GM12878 (cell line): ENCODE results near the gene ASPG. TPM values are rescaled to one million over a fixed set of nuclear protein-coding genes. Genes with fewer than 3 reads are reported as not detected.

Experiments
- ATAC-seq: fragments of 200-7000 bp; cut with Tn5 transposase; 3 replicates; pipeline ENCODE4 v1.9.1; 2020; ENCODE audit warnings: mild to moderate bottlenecking, moderate library complexity
- BruUV-seq: library from RNA; stranded (reverse); fragments of 400-500 nt; replicated peaks from 2 replicates; lab custom pipeline; 2021; lab: Mats Ljungman, UMichigan
- CTCF ChIA-PET: fragments of 300-600 bp; sonication (Branson Sonifier 250); formaldehyde crosslinking; extraction: SDS; loops from one replicate; lab custom pipeline; 2021; ENCODE audit warnings: inconsistent platforms; lab: Yijun Ruan, JAX
- POLR2A ChIA-PET: fragments of 350-600 bp; formaldehyde crosslinking; extraction: SDS; loops from one replicate; lab custom pipeline; 2021; ENCODE audit warnings: inconsistent platforms; lab: Charles Lee
- RAD21 ChIA-PET: fragments of 300-600 bp; sonication (Branson Sonifier 250); formaldehyde crosslinking; loops from one replicate; lab custom pipeline; 2023; ENCODE audit warnings: antibody characterized with exemption; ENCODE audit not compliant: unreplicated experiment; lab: Charles Lee
- SMC1A ChIA-PET: fragments of 300-600 bp; sonication (Branson Sonifier 250); formaldehyde crosslinking; loops from one replicate; lab custom pipeline; 2023; ENCODE audit not compliant: unreplicated experiment, uncharacterized antibody; lab: Charles Lee
- DNase-seq: peaks from one replicate; pipeline ENCODE4 v3.0.0-alpha.2; 2011; ENCODE audit warnings: low read depth, low spot score
- FAIRE-seq: peaks from 3 replicates; lab custom pipeline; 2011; peaks lifted over from hg19 to GRCh38; lab: Jason Lieb, UNC
- H2AFZ ChIP-seq: 2 replicates; pipeline ENCODE4 v1.6.0; 2011; ENCODE audit warnings: low read depth, low read length, control low read depth; ENCODE audit not compliant: control insufficient read depth
- H3K27ac ChIP-seq: 2 replicates; pipeline ENCODE4 v1.5.1; 2011; ENCODE audit warnings: control low read depth; ENCODE audit not compliant: control insufficient read depth, insufficient read depth
- H3K27me3 ChIP-seq, 2 experiments: replicated peaks in 1 of 2; 2 replicates each; pipeline versions ENCODE4 v1.6.0 to v1.6.1; 2011; ENCODE audit warnings: low read length in 1 of 2; ENCODE audit not compliant: control insufficient read depth in 2 of 2, insufficient read depth in 2 of 2
- H3K36me3 ChIP-seq, 2 experiments: 2 replicates each; pipeline ENCODE4 v1.5.1; 2011; ENCODE audit warnings: low read length in 1 of 2; ENCODE audit not compliant: control insufficient read depth in 2 of 2, insufficient read depth in 2 of 2
- H3K4me1 ChIP-seq: 2 replicates; pipeline ENCODE4 v1.6.1; 2011; ENCODE audit warnings: mild to moderate bottlenecking, low read length, moderate library complexity, mixed read lengths; ENCODE audit not compliant: control insufficient read depth, insufficient read depth
- H3K4me2 ChIP-seq: 2 replicates; pipeline ENCODE4 v1.6.0; 2011; ENCODE audit warnings: control low read depth; ENCODE audit not compliant: control insufficient read depth, insufficient read depth
- H3K4me3 ChIP-seq: fragments of 200-600 bp; sonication (generic); 2 replicates; pipeline ENCODE4 v1.5.1; 2016
- H3K79me2 ChIP-seq: 2 replicates; pipeline ENCODE4 v1.6.0; 2011; ENCODE audit warnings: low read length; ENCODE audit not compliant: control insufficient read depth, insufficient read depth
- H3K9ac ChIP-seq: 2 replicates; pipeline ENCODE4 v1.8.0; 2011; ENCODE audit warnings: low read length, control low read depth, mixed read lengths; ENCODE audit not compliant: control insufficient read depth, insufficient read depth
- H3K9me3 ChIP-seq: replicated peaks from 3 replicates; pipeline ENCODE4 v1.5.1; 2011; ENCODE audit warnings: mild to moderate bottlenecking, low read length; ENCODE audit not compliant: control insufficient read depth, insufficient read depth
- H4K20me1 ChIP-seq: 2 replicates; pipeline ENCODE4 v1.6.0; 2011; ENCODE audit not compliant: control insufficient read depth, insufficient read depth
- ASH2L ChIP-seq: fragments of 300-600, 200-600 bp; sonication (generic); IDR thresholded peaks from 2 replicates; pipeline ENCODE4 v1.6.1; 2017; ENCODE audit warnings: low read depth, mild to moderate bottlenecking, borderline replicate concordance
- ETV6 ChIP-seq, 2 experiments: fragments of 450-650 bp in 1 of 2; IDR thresholded peaks in 1 of 2; conservative IDR thresholded peaks in 1 of 2; 2 replicates each; pipeline ENCODE4 v1.6.1; 2014; ENCODE audit warnings: antibody characterized with exemption in 1 of 2, borderline replicate concordance in 1 of 2, low read depth in 1 of 2, mild to moderate bottlenecking in 1 of 2, moderate library complexity in 1 of 2
- MLLT1 ChIP-seq: fragments of 450-650 bp; IDR thresholded peaks from 2 replicates; pipeline ENCODE4 v1.6.1; 2016; ENCODE audit warnings: mild to moderate bottlenecking
- NFYA ChIP-seq: IDR thresholded peaks from 2 replicates; pipeline ENCODE4 v1.6.1; 2011; ENCODE audit warnings: low read depth, mild to moderate bottlenecking, low read length, improper control_type of control experiment, borderline replicate concordance
- NFYB ChIP-seq: IDR thresholded peaks from 2 replicates; pipeline ENCODE4 v1.6.1; 2011; ENCODE audit warnings: low read depth, mild to moderate bottlenecking, low read length, improper control_type of control experiment, moderate library complexity; ENCODE audit not compliant: insufficient read depth
- RAD51 ChIP-seq: fragments of 450-650 bp; IDR thresholded peaks from 2 replicates; pipeline ENCODE4 v1.6.1; 2016; ENCODE audit warnings: moderate library complexity, mild to moderate bottlenecking, inconsistent platforms
- RBBP5 ChIP-seq: fragments of 200-600 bp; sonication (generic); conservative IDR thresholded peaks from 2 replicates; pipeline ENCODE4 v1.6.1; 2016
- SMAD1 ChIP-seq: fragments of 450-650 bp; IDR thresholded peaks from 2 replicates; pipeline ENCODE4 v1.6.1; 2018; ENCODE audit warnings: mild to moderate bottlenecking, low read depth; ENCODE audit not compliant: partially characterized antibody
- TBL1XR1 ChIP-seq: IDR thresholded peaks from 2 replicates; pipeline ENCODE4 v1.6.1; 2012; ENCODE audit warnings: low read depth, low read length, improper control_type of control experiment
- ZNF207 ChIP-seq: fragments of 450-650 bp; IDR thresholded peaks from 2 replicates; pipeline ENCODE4 v1.6.1; 2014; ENCODE audit warnings: antibody characterized with exemption, mild to moderate bottlenecking, borderline replicate concordance
- WGBS: methylation state at CpG from one replicate; pipeline ENCODE4 v1.1.6; 2016; ENCODE audit warnings: low lambda C conversion rate; ENCODE audit not compliant: insufficient replicate concordance, insufficient coverage; ENCODE audit errors: missing lambda C conversion rate; 5-methylcytosine and 5-hydroxymethylcytosine counted together
- in situ Hi-C: fragments of 300-500 bp; cut with MboI; formaldehyde crosslinking; loops from 9 replicates; pipeline ENCODE4 v1.14.3; 2018; ENCODE audit warnings: mixed read lengths
- intact Hi-C: fragments of 100-400 bp; cut with micrococcal nuclease; formaldehyde crosslinking; loops from one replicate; pipeline ENCODE4 v1.14.2; 2022; ENCODE audit not compliant: unreplicated experiment
- polyA plus RNA-seq, 11 experiments: library from polyadenylated mRNA; depleted of rRNA in 4 of 11; unstranded in 6 of 11; stranded (reverse) in 5 of 11; fragments of >200 nt; fragmentation: Nextera tagmentation in 4 of 11; fragmentation: Illumina TruSeq in 1 of 11; extraction: Ambion mirVana in 4 of 11; extraction: Trizol in 1 of 11; gene quantifications; 1 replicate in 1 of 11; 2 replicates in 10 of 11; pipeline versions ENCODE4 v1.2.1 to v1.2.3, GENCODE V29; 2011 to 2016; ENCODE audit warnings: inconsistent platforms in 2 of 11, missing spikeins in 2 of 11, low read depth in 1 of 11
- total RNA-seq, 4 experiments: library from RNA; depleted of rRNA in 3 of 4; stranded (reverse); fragments of >200 nt in 3 of 4; fragmentation: Illumina TruSeq in 1 of 4; extraction: Trizol in 1 of 4; gene quantifications; 2 replicates each; pipeline versions ENCODE4 v1.2.1 to v1.2.3, GENCODE V29; 2013 to 2021
- TF ChIP-seq, protein P1 (sequence below): fragments of 450-650 bp; formaldehyde crosslinking; IDR thresholded peaks from 2 replicates; pipeline ENCODE4 v1.4.0; 2020; ENCODE audit warnings: mild to moderate bottlenecking, moderate library complexity
- TF ChIP-seq, protein P2 (sequence below): IDR thresholded peaks from 2 replicates; pipeline ENCODE4 v1.6.1; 2011; ENCODE audit warnings: borderline replicate concordance, low read depth, mild to moderate bottlenecking, moderate library complexity, low read length; ENCODE audit not compliant: insufficient read depth, poor library complexity, severe bottlenecking

Gene ASPG
- total and polyA plus RNA-seq, 10 of the 15 experiments (the other 5 are each of a cell fraction or from before 2014, with no cell fraction given) = not detected

DNA sequence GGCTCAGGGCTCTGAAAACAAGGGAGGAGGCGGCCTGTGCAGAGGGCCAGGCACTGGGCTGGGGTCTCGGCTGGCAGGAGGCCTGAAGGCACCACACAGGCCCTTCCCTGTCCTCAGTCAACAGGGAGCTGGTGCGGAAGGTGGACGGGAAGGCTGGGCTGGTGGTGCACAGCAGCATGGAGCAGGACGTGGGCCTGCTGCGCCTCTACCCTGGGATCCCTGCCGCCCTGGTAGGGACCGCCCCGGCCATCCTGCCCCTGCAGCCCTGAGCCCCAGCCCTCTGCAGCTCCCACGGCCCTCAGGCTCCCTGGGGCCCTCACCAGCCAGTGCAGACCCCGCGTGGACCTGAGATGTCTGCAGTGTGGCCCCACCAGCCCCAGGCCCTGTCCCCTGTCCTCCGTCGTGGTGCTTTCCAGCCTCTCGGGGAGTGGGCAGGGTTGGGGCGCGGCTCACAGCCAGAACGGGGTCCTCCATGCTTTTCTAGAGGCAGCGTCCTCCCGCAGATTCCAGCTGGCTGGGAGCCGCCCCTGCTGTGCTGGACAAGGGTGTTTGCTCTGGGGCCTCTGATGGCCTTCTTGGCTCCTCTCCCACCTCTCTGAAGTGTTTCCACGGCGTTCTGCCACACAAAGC lies 18.1 kb downstream of the ASPG start:
- FAIRE-seq = no peak
- in situ Hi-C loops (no loop called here), intact Hi-C loops (no loop called here)
- Histone ChIP-seq H3K9ac (no peak overlapping the region), H3K4me3 (no peak overlapping the region), H3K79me2 (no peaks in the 10 kb centered on the region), H3K36me3 (no peaks in the 10 kb centered on the region), H4K20me1 (no peaks in the 10 kb centered on the region), H3K9me3 (no peaks in the 10 kb centered on the region), H3K27ac (no peak overlapping the region), H3K4me1 (no peaks in the 10 kb centered on the region), H3K27me3 (0 out of 4 replicates have a peak, but pooled peaks cover 0 to 1% of the 10 kb centered on the region in 2 experiments), H3K4me2 (no peak overlapping the region)
- no TSS peak for BruUV-seq
- ATAC-seq = no peak
- ChIA-PET POLR2A (no interaction called here), SMC1A (no interaction called here), CTCF (no interaction called here), RAD21 (no interaction called here)
- TF ChIP-seq TBL1XR1 (no peak), NFYB (no peak), RAD51 (no peak), ASH2L (no peak), ZNF207 (no peak), RBBP5 (no peak), MLLT1 (no peak), SMAD1 (no peak), ETV6 (conservative IDR thresholded peaks at IDR 0.05 in 1 of 2, IDR thresholded peaks at IDR 0.05 in 1 of 2; ENCODE audit: borderline replicate concordance in 1 of 2, low read depth in 1 of 2) (no peak), NFYA (no peak)
- TF ChIP-seq, protein P1, sequence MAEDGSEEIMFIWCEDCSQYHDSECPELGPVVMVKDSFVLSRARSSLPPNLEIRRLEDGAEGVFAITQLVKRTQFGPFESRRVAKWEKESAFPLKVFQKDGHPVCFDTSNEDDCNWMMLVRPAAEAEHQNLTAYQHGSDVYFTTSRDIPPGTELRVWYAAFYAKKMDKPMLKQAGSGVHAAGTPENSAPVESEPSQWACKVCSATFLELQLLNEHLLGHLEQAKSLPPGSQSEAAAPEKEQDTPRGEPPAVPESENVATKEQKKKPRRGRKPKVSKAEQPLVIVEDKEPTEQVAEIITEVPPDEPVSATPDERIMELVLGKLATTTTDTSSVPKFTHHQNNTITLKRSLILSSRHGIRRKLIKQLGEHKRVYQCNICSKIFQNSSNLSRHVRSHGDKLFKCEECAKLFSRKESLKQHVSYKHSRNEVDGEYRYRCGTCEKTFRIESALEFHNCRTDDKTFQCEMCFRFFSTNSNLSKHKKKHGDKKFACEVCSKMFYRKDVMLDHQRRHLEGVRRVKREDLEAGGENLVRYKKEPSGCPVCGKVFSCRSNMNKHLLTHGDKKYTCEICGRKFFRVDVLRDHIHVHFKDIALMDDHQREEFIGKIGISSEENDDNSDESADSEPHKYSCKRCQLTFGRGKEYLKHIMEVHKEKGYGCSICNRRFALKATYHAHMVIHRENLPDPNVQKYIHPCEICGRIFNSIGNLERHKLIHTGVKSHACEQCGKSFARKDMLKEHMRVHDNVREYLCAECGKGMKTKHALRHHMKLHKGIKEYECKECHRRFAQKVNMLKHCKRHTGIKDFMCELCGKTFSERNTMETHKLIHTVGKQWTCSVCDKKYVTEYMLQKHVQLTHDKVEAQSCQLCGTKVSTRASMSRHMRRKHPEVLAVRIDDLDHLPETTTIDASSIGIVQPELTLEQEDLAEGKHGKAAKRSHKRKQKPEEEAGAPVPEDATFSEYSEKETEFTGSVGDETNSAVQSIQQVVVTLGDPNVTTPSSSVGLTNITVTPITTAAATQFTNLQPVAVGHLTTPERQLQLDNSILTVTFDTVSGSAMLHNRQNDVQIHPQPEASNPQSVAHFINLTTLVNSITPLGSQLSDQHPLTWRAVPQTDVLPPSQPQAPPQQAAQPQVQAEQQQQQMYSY = no peak
- TF ChIP-seq, protein P2, sequence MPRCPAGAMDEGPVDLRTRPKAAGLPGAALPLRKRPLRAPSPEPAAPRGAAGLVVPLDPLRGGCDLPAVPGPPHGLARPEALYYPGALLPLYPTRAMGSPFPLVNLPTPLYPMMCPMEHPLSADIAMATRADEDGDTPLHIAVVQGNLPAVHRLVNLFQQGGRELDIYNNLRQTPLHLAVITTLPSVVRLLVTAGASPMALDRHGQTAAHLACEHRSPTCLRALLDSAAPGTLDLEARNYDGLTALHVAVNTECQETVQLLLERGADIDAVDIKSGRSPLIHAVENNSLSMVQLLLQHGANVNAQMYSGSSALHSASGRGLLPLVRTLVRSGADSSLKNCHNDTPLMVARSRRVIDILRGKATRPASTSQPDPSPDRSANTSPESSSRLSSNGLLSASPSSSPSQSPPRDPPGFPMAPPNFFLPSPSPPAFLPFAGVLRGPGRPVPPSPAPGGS = no peak
- TF ChIP-seq, all 136 proteins: peak for 0
- no peak overlapping the region for H2AFZ ChIP-seq
- WGBS = 36% methylated on average over 17 of the region's 23 CpGs
- no peak for DNase-seq
